Neuron (in vitro differentiated cells): Measurements from ENCODE around the gene PTPRQ.

Experiments
- H2AFZ ChIP-seq: one replicate; pipeline ENCODE4 v1.6.1; 2013; ENCODE audit warnings: low read depth, mild to moderate bottlenecking, inconsistent platforms, low read length, moderate library complexity
- H3K27me3 ChIP-seq: one replicate; pipeline ENCODE4 v1.6.1; 2013; ENCODE audit warnings: low read length; ENCODE audit not compliant: insufficient read depth
- H3K36me3 ChIP-seq: one replicate; pipeline ENCODE4 v1.6.1; 2013; ENCODE audit warnings: low read length; ENCODE audit not compliant: insufficient read depth
- H3K4me1 ChIP-seq: one replicate; pipeline ENCODE4 v1.6.1; 2013; ENCODE audit warnings: low read length; ENCODE audit not compliant: insufficient read depth
- H3K4me3 ChIP-seq: 2 replicates; pipeline ENCODE4 v1.5.1; 2013; ENCODE audit warnings: mild to moderate bottlenecking, low read length, moderate library complexity
- H3K9me3 ChIP-seq: one replicate; pipeline ENCODE4 v1.6.1; 2013; ENCODE audit warnings: low read length

The PTPRQ gene

GRCh38 chr12:80491166-80491565, 47.1 kb downstream of the PTPRQ start:
- Histone ChIP-seq H3K27me3 (no peaks in the 10 kb centered on the region), H3K4me1 (no peaks in the 10 kb centered on the region), H3K9me3 (no peaks in the 10 kb centered on the region), H2AFZ (no peak overlapping the region), H3K4me3 (no peak overlapping the region), H3K36me3 (no peaks in the 10 kb centered on the region)

GRCh38 chr12:80493466-80493865, 49.4 kb downstream of the PTPRQ start:
- Histone ChIP-seq H3K4me3 (no peak overlapping the region), H2AFZ (no peak overlapping the region), H3K36me3 (no peaks in the 10 kb centered on the region), H3K4me1 (no peaks in the 10 kb centered on the region), H3K27me3 (no peaks in the 10 kb centered on the region), H3K9me3 (no peaks in the 10 kb centered on the region)

GRCh38 chr12:80494836-80495235, 50.8 kb downstream of the PTPRQ start:
- no peaks in the 10 kb centered on the region for H3K9me3 ChIP-seq
- H3K4me3 ChIP-seq, result no peak overlapping the region
- H3K4me1 ChIP-seq, result no peaks in the 10 kb centered on the region
- H3K27me3 ChIP-seq, result no peaks in the 10 kb centered on the region
- no peaks in the 10 kb centered on the region for H3K36me3 ChIP-seq
- no peak overlapping the region for H2AFZ ChIP-seq

- Histone ChIP-seq H3K4me3 (no peak overlapping the region), H2AFZ (no peak overlapping the region), H3K4me1 (no peaks in the 10 kb centered on the region), H3K9me3 (no peaks in the 10 kb centered on the region), H3K36me3 (no peaks in the 10 kb centered on the region), H3K27me3 (no peaks in the 10 kb centered on the region)
Observed at GRCh38 chr12:80498059-80498728, 54.2 kb downstream of the PTPRQ start.

- Histone ChIP-seq H2AFZ (no peak overlapping the region), H3K4me3 (no peak overlapping the region), H3K9me3 (no peaks in the 10 kb centered on the region), H3K4me1 (no peaks in the 10 kb centered on the region), H3K27me3 (no peaks in the 10 kb centered on the region), H3K36me3 (no peaks in the 10 kb centered on the region)
Observed at GRCh38 chr12:80504389-80505163, 60.5 kb downstream of the PTPRQ start.

- Histone ChIP-seq H2AFZ (no peak overlapping the region), H3K9me3 (peaks cover 2% of the 10 kb centered on the region), H3K4me1 (peaks cover 3% of the 10 kb centered on the region), H3K27me3 (no peaks in the 10 kb centered on the region), H3K36me3 (no peaks in the 10 kb centered on the region), H3K4me3 (no peak overlapping the region)
Observed at GRCh38 chr12:80509781-80510556, 65.9 kb downstream of the PTPRQ start.

- Histone ChIP-seq H3K4me3 (no peak overlapping the region), H3K27me3 (no peaks in the 10 kb centered on the region), H3K9me3 (peaks cover 2% of the 10 kb centered on the region), H2AFZ (no peak overlapping the region), H3K36me3 (no peaks in the 10 kb centered on the region), H3K4me1 (peaks cover 3% of the 10 kb centered on the region)
Observed at GRCh38 chr12:80512781-80513180, 68.7 kb downstream of the PTPRQ start.

- H3K4me1 ChIP-seq, result peaks cover 3% of the 10 kb centered on the region
- H3K27me3 ChIP-seq, result no peaks in the 10 kb centered on the region
- H3K4me3 ChIP-seq, result no peak overlapping the region
- peaks cover 2% of the 10 kb centered on the region for H3K9me3 ChIP-seq
- H2AFZ ChIP-seq, result no peak overlapping the region
- H3K36me3 ChIP-seq, result no peaks in the 10 kb centered on the region
Observed at GRCh38 chr12:80513211-80513610, 69.2 kb downstream of the PTPRQ start.

- no peak overlapping the region for H3K4me3 ChIP-seq
- no peak overlapping the region for H2AFZ ChIP-seq
- no peaks in the 10 kb centered on the region for H3K27me3 ChIP-seq
- no peaks in the 10 kb centered on the region for H3K4me1 ChIP-seq
- H3K9me3 ChIP-seq, result peaks cover 2% of the 10 kb centered on the region
- H3K36me3 ChIP-seq, result no peaks in the 10 kb centered on the region
Observed at GRCh38 chr12:80517655-80518054, 73.6 kb downstream of the PTPRQ start.

GRCh38 chr12:80531646-80532045, 87.6 kb downstream of the PTPRQ start:
- H3K4me3 ChIP-seq, result no peak overlapping the region

GRCh38 chr12:80539029-80539428, 95.0 kb downstream of the PTPRQ start:
- Histone ChIP-seq H3K36me3 (no peaks in the 10 kb centered on the region), H3K4me3 (no peak overlapping the region), H3K27me3 (no peaks in the 10 kb centered on the region), H3K9me3 (no peaks in the 10 kb centered on the region), H3K4me1 (peaks cover 5% of the 10 kb centered on the region), H2AFZ (no peak overlapping the region)

More at GRCh38 chr12:80531646-80532045, 87.6 kb downstream of the PTPRQ start:
- Histone ChIP-seq H3K36me3 (no peaks in the 10 kb centered on the region), H3K9me3 (no peaks in the 10 kb centered on the region), H3K4me1 (peaks cover 2% of the 10 kb centered on the region), H3K27me3 (no peaks in the 10 kb centered on the region), H2AFZ (no peak overlapping the region)

GRCh38 chr12:80549298-80549697, 105.3 kb downstream of the PTPRQ start:
- H3K27me3 ChIP-seq, result no peaks in the 10 kb centered on the region
- H2AFZ ChIP-seq, result no peak overlapping the region
- H3K9me3 ChIP-seq, result no peaks in the 10 kb centered on the region
- no peak overlapping the region for H3K4me3 ChIP-seq
- H3K36me3 ChIP-seq, result no peaks in the 10 kb centered on the region
- H3K4me1 ChIP-seq, result no peaks in the 10 kb centered on the region

- no peak overlapping the region for H2AFZ ChIP-seq
- H3K4me1 ChIP-seq, result peaks cover 5% of the 10 kb centered on the region
- H3K36me3 ChIP-seq, result no peaks in the 10 kb centered on the region
- no peaks in the 10 kb centered on the region for H3K27me3 ChIP-seq
- H3K4me3 ChIP-seq, result no peak overlapping the region
- no peaks in the 10 kb centered on the region for H3K9me3 ChIP-seq
Observed at GRCh38 chr12:80551897-80552296, 107.9 kb downstream of the PTPRQ start.
